Measurements from ENCODE around the gene ATP2B1. TPM values are rescaled to one million over a fixed set of nuclear protein-coding genes. Genes with fewer than 3 reads are reported as not detected.

Gene ATP2B1
- total RNA-seq, 1 donor: 99.9 TPM

GRCh38 chr12:89682284-89682683 is 26.4 kb downstream of the ATP2B1 start:
- TF ChIP-seq CTCF (IDR thresholded peaks at IDR 0.05; ENCODE audit: extremely low read depth, low read depth, low read length): no peak
- Histone ChIP-seq H3K79me2 (ENCODE audit: insufficient read depth, low read length) (peaks cover 100% of the 10 kb centered on the region), H4K20me1 (ENCODE audit: insufficient read depth, low read length) (peaks cover 20% of the 10 kb centered on the region)

GRCh38 chr12:89680409-89680808 is 28.2 kb downstream of the ATP2B1 start:
- Histone ChIP-seq H4K20me1 (ENCODE audit: insufficient read depth, low read length) (peaks cover 20% of the 10 kb centered on the region), H3K9me3 (ENCODE audit: low read depth, low read length) (no peaks in the 10 kb centered on the region), H3K4me2 (ENCODE audit: insufficient read depth, low read length) (no peak overlapping the region), H2AFZ (ENCODE audit: low read length) (no peak overlapping the region), H3K27ac (ENCODE audit: low read depth, low read length) (no peak overlapping the region), H3K27me3 (ENCODE audit: insufficient read depth, low read length) (no peaks in the 10 kb centered on the region), H3K36me3 (ENCODE audit: insufficient read depth, low read length) (no peaks in the 10 kb centered on the region), H3K4me1 (ENCODE audit: insufficient read depth, low read length) (peaks cover 3% of the 10 kb centered on the region), H3K4me3 (ENCODE audit: insufficient read depth, low read length) (no peak overlapping the region), H3K79me2 (ENCODE audit: insufficient read depth, low read length) (peaks cover 100% of the 10 kb centered on the region)
- DNase-seq (ENCODE audit: insufficient read length, low spot score, missing footprints): no peak
- no peak for TF ChIP-seq CTCF (IDR thresholded peaks at IDR 0.05; ENCODE audit: extremely low read depth, low read depth, low read length)

More at GRCh38 chr12:89682284-89682683, 26.4 kb downstream of the ATP2B1 start:
- H3K27ac ChIP-seq (ENCODE audit: low read depth, low read length): no peak overlapping the region
- no peak for DNase-seq (ENCODE audit: insufficient read length, low spot score, missing footprints)
- no peak overlapping the region for H2AFZ ChIP-seq (ENCODE audit: low read length)
- H3K4me2 ChIP-seq (ENCODE audit: insufficient read depth, low read length): no peak overlapping the region
- H3K27me3 ChIP-seq (ENCODE audit: insufficient read depth, low read length): no peaks in the 10 kb centered on the region
- no peak overlapping the region for H3K4me3 ChIP-seq (ENCODE audit: insufficient read depth, low read length)
- H3K4me1 ChIP-seq (ENCODE audit: insufficient read depth, low read length): peaks cover 3% of the 10 kb centered on the region
- no peaks in the 10 kb centered on the region for H3K9me3 ChIP-seq (ENCODE audit: low read depth, low read length)
- H3K36me3 ChIP-seq (ENCODE audit: insufficient read depth, low read length): no peaks in the 10 kb centered on the region

GRCh38 chr12:89679631-89680030 is 29.0 kb downstream of the ATP2B1 start:
- TF ChIP-seq CTCF (IDR thresholded peaks at IDR 0.05; ENCODE audit: extremely low read depth, low read depth, low read length): no peak
- no peak overlapping the region for H3K27ac ChIP-seq (ENCODE audit: low read depth, low read length)
- no peaks in the 10 kb centered on the region for H3K9me3 ChIP-seq (ENCODE audit: low read depth, low read length)
- H2AFZ ChIP-seq (ENCODE audit: low read length): no peak overlapping the region
- H3K79me2 ChIP-seq (ENCODE audit: insufficient read depth, low read length): peaks cover 100% of the 10 kb centered on the region
- H3K4me2 ChIP-seq (ENCODE audit: insufficient read depth, low read length): no peak overlapping the region
- H3K4me3 ChIP-seq (ENCODE audit: insufficient read depth, low read length): no peak overlapping the region
- peaks cover 3% of the 10 kb centered on the region for H3K4me1 ChIP-seq (ENCODE audit: insufficient read depth, low read length)
- peaks cover 20% of the 10 kb centered on the region for H4K20me1 ChIP-seq (ENCODE audit: insufficient read depth, low read length)
- no peak for DNase-seq (ENCODE audit: insufficient read length, low spot score, missing footprints)
- H3K36me3 ChIP-seq (ENCODE audit: insufficient read depth, low read length): no peaks in the 10 kb centered on the region
- H3K27me3 ChIP-seq (ENCODE audit: insufficient read depth, low read length): no peaks in the 10 kb centered on the region

- Histone ChIP-seq H3K36me3 (ENCODE audit: insufficient read depth, low read length) (no peaks in the 10 kb centered on the region), H3K9me3 (ENCODE audit: low read depth, low read length) (no peaks in the 10 kb centered on the region), H3K27me3 (ENCODE audit: insufficient read depth, low read length) (no peaks in the 10 kb centered on the region), H3K79me2 (ENCODE audit: insufficient read depth, low read length) (peaks cover 100% of the 10 kb centered on the region), H4K20me1 (ENCODE audit: insufficient read depth, low read length) (peaks cover 17% of the 10 kb centered on the region), H3K4me2 (ENCODE audit: insufficient read depth, low read length) (no peak overlapping the region), H3K4me3 (ENCODE audit: insufficient read depth, low read length) (no peak overlapping the region), H2AFZ (ENCODE audit: low read length) (no peak overlapping the region), H3K4me1 (ENCODE audit: insufficient read depth, low read length) (peaks cover 3% of the 10 kb centered on the region), H3K27ac (ENCODE audit: low read depth, low read length) (no peak overlapping the region)
- TF ChIP-seq CTCF (IDR thresholded peaks at IDR 0.05; ENCODE audit: extremely low read depth, low read depth, low read length): no peak
- no peak for DNase-seq (ENCODE audit: insufficient read length, low spot score, missing footprints)
Measured at GRCh38 chr12:89678225-89678624, 30.4 kb downstream of the ATP2B1 start.
